NCI-H1417 treated with DMSO at 0.1 percent for 48 hours (cell line): ENCODE measurements around the gene OST4.

Experiments used
- DNase-seq: peaks from one replicate; lab custom pipeline; 2025; lab: John Stamatoyannopoulos, UW

The OST4 gene

GRCh38 chr2:27093430-27094352 is 22.2 kb upstream of the OST4 start:
- DNase-seq: no peak

- DNase-seq: no peak
These were observed 21.4 kb upstream of the OST4 start for GRCh38 chr2:27092696-27093429.

- no peak for DNase-seq
These were observed 20.6 kb upstream of the OST4 start for GRCh38 chr2:27091746-27092695.

- DNase-seq: no peak
These were observed 17.9 kb upstream of the OST4 start for GRCh38 chr2:27089111-27089954.

- DNase-seq: no peak
These were observed 17.2 kb upstream of the OST4 start for GRCh38 chr2:27088634-27089033.

GRCh38 chr2:27087823-27088410 is 16.5 kb upstream of the OST4 start:
- no peak for DNase-seq

- DNase-seq: peak; percentile 51
These were observed 15.5 kb upstream of the OST4 start, which contains the start of gene KHK for GRCh38 chr2:27086724-27087593. KHK (plus strand) TSS chr2:27086772; CDS start chr2:27087260, 488 bp downstream.

GRCh38 chr2:27086090-27086723 is 14.8 kb upstream of the OST4 start:
- peak; percentile 83 for DNase-seq

- DNase-seq: no peak
These were observed 14.2 kb upstream of the OST4 start for GRCh38 chr2:27085673-27086089.

GRCh38 chr2:27085062-27085672 is 13.7 kb upstream of the OST4 start:
- DNase-seq: no peak

- no peak for DNase-seq
These were observed 13.0 kb upstream of the OST4 start for GRCh38 chr2:27084297-27085061.

- DNase-seq: no peak
These were observed 12.2 kb upstream of the OST4 start for GRCh38 chr2:27083410-27084296.

- DNase-seq: no peak
These were observed 11.4 kb upstream of the OST4 start for GRCh38 chr2:27082773-27083409.

- no peak for DNase-seq
These were observed 10.7 kb upstream of the OST4 start for GRCh38 chr2:27081984-27082772.

- no peak for DNase-seq
These were observed 9.1 kb upstream of the OST4 start for GRCh38 chr2:27080603-27080936.

- no peak for DNase-seq
These were observed 8.7 kb upstream of the OST4 start for GRCh38 chr2:27080140-27080469.
